TTC549 (cell line): ENCODE measurements around the gene PBX1.

Experiments used
- FAIRE-seq: peaks from 2 replicates; lab custom pipeline; 2012; peaks lifted over from hg19 to GRCh38; lab: Jason Lieb, UNC

Gene PBX1

GRCh38 chr1:164700683-164701082 is 141.7 kb downstream of the PBX1 start:
- FAIRE-seq = no peak

- no peak for FAIRE-seq
Observed at GRCh38 chr1:164701189-164701761, 142.3 kb downstream of the PBX1 start.

- FAIRE-seq = no peak
Observed at GRCh38 chr1:164702216-164702615, 143.2 kb downstream of the PBX1 start.

GRCh38 chr1:164702664-164703063 is 143.7 kb downstream of the PBX1 start:
- FAIRE-seq = no peak

GRCh38 chr1:164703463-164703862 is 144.5 kb downstream of the PBX1 start:
- no peak for FAIRE-seq

- no peak for FAIRE-seq
Observed at GRCh38 chr1:164703960-164704411, 145.0 kb downstream of the PBX1 start.

- no peak for FAIRE-seq
Observed at GRCh38 chr1:164704954-164705353, 146.0 kb downstream of the PBX1 start.

- FAIRE-seq = no peak
Observed at GRCh38 chr1:164706606-164706987, 147.6 kb downstream of the PBX1 start.

- FAIRE-seq = no peak
Observed at GRCh38 chr1:164707868-164708331, 148.9 kb downstream of the PBX1 start.

GRCh38 chr1:164708596-164708995 is 149.6 kb downstream of the PBX1 start:
- no peak for FAIRE-seq

GRCh38 chr1:164709126-164709525 is 150.1 kb downstream of the PBX1 start:
- no peak for FAIRE-seq

GRCh38 chr1:164709541-164710278 is 150.7 kb downstream of the PBX1 start:
- FAIRE-seq = no peak

- no peak for FAIRE-seq
Observed at GRCh38 chr1:164712131-164713036, 153.4 kb downstream of the PBX1 start.

- FAIRE-seq = no peak
Observed at GRCh38 chr1:164713456-164714207, 154.6 kb downstream of the PBX1 start.

- FAIRE-seq = no peak
Observed at GRCh38 chr1:164716992-164717703, 158.2 kb downstream of the PBX1 start.

- no peak for FAIRE-seq
Observed at GRCh38 chr1:164718821-164719220, 159.8 kb downstream of the PBX1 start.

- FAIRE-seq = no peak
Observed at GRCh38 chr1:164719676-164720439, 160.9 kb downstream of the PBX1 start.

- FAIRE-seq = no peak
Observed at GRCh38 chr1:164720440-164721227, 161.7 kb downstream of the PBX1 start.

- no peak for FAIRE-seq
Observed at GRCh38 chr1:164721228-164721496, 162.2 kb downstream of the PBX1 start.

GRCh38 chr1:164723296-164723798 is 164.4 kb downstream of the PBX1 start:
- FAIRE-seq = no peak
